H54 (cell line): ENCODE data around the gene KLHL10.

Experiments used
- DNase-seq: peaks from one replicate; pipeline ENCODE4 v3.0.0; 2011; ENCODE audit warnings: low spot score, mixed read lengths; ENCODE audit not compliant: insufficient read length
- FAIRE-seq: peaks from 3 replicates; lab custom pipeline; 2011; peaks lifted over from hg19 to GRCh38; lab: Jason Lieb, UNC
- POLR2A ChIP-seq: IDR thresholded peaks from 2 replicates; pipeline ENCODE4 v1.6.1; 2011; ENCODE audit warnings: low read depth, mild to moderate bottlenecking, low read length

The KLHL10 gene

DNA sequence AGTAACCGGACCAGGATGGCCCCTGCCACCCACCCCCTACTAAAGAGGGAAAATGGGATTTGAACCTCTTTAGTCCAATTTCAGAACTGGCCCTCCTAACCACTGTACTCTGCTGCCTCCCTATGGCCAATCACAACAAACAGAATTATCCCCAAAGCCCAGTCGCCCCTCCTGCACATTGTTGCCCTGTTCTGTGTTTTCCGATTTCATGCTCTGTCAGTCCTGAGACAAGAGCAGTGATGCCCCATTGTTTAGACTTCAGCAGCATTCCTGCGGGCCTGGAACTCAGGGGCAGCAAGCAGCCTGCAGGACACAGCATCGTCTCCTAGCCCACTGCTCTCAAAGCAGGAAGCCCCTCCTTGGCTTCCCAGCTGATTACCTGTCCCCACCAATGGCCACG lies 48.1 kb downstream of the KLHL10 start:
- DNase-seq: no peak
- no peak for FAIRE-seq
- no peak for TF ChIP-seq POLR2A

GRCh38 chr17:41888332-41888965 lies 50.8 kb downstream of the KLHL10 start:
- FAIRE-seq (no peak), DNase-seq (no peak)
- no peak for TF ChIP-seq POLR2A

GRCh38 chr17:41891135-41892020 lies 53.8 kb downstream of the KLHL10 start:
- no peak for TF ChIP-seq POLR2A
- DNase-seq: no peak
- FAIRE-seq: no peak

- TF ChIP-seq POLR2A: no peak
- FAIRE-seq (no peak), DNase-seq (no peak)
These were observed 54.4 kb downstream of the KLHL10 start for GRCh38 chr17:41892021-41892376.

GRCh38 chr17:41893384-41893783 lies 55.8 kb downstream of the KLHL10 start:
- FAIRE-seq (no peak), DNase-seq (no peak)
- no peak for TF ChIP-seq POLR2A

DNA sequence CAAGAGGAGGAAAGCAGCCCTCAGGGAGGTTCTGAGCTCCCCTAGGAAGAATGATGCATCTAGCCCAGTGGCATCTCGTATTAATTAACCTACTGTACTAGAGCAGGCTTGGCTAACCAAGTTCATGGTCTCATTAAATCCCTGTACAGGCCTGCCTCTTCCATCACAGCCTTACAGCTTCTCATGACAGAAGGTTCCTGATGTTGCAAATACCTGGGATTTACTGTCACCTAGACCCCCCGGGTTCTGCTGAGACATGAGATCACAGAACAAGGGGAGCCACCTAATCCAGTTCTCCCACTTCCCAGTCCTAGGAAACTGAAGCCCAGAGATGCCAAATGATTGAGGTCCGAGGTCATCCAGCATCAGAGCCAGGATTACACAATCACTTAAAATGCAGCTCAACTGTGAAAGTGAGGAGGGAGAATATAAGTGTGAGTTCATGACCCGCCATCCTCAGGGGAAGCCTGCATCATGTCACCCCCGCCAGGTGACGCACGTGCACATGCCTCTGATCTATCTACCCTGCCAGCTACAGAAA lies 57.2 kb downstream of the KLHL10 start:
- TF ChIP-seq POLR2A: no peak
- DNase-seq (no peak), FAIRE-seq (no peak)

GRCh38 chr17:41895617-41896016 lies 58.0 kb downstream of the KLHL10 start:
- no peak for TF ChIP-seq POLR2A
- no peak for DNase-seq
- FAIRE-seq: no peak

DNA sequence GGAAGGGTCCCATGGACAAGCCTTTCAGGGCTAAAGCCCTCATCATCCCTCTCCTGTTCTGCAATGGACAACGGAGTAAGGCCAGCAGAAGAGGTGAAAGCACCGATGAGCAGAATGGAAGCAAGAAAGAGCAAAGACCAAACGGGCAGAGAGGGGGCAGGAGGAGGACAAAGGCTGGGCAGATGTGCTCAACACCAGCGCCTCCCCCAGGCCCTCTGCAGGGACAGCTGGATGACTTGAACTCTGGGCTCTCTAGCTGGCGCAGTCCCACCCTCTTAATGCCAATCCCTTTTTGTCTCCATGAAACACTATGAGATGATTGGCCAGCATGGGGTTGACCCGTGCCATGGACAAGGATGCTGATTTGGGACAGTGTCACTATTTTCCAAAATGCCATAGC lies 59.1 kb downstream of the KLHL10 start:
- no peak for DNase-seq
- FAIRE-seq: no peak
- TF ChIP-seq POLR2A: no peak
